Prostate gland (tissue), 2 donors: ENCODE measurements around the gene DNAJC5G. TPM values are rescaled to one million over a fixed set of nuclear protein-coding genes. Genes with fewer than 3 reads are reported as not detected.
A peak's percentile ranks its signal among the peaks of the same experiment; 100 is the strongest.

Experiments used
- DNase-seq: peaks from one replicate; pipeline ENCODE4 v3.0.0-alpha.2; 2019; ENCODE audit warnings: low spot score
- H3K27ac ChIP-seq, 2 donors: fragments of 200-600 bp; sonication (generic); 2 replicates each; pipeline ENCODE4 v1.5.1; 2017 to 2019
- H3K27me3 ChIP-seq: fragments of 200-600 bp; sonication (generic); replicated peaks from 2 replicates; pipeline ENCODE4 v1.5.1; 2019; ENCODE audit not compliant: insufficient read depth
- H3K36me3 ChIP-seq, 2 donors: fragments of 200-600 bp; sonication (generic); 1 replicate in 1 of 2; 2 replicates in 1 of 2; pipeline versions ENCODE4 v1.5.1 to v1.8.1; 2017 to 2019
- H3K4me1 ChIP-seq: fragments of 200-600 bp; sonication (generic); replicated peaks from 2 replicates; pipeline ENCODE4 v1.5.1; 2019
- H3K4me3 ChIP-seq, 2 donors: fragments of 200-600 bp; sonication (generic); 2 replicates each; pipeline ENCODE4 v1.5.1; 2017 to 2019
- H3K9me3 ChIP-seq: fragments of 200-600 bp; sonication (generic); 2 replicates; pipeline ENCODE4 v1.5.1; 2017
- POLR2A ChIP-seq: fragments of 450-650 bp; IDR thresholded peaks from one replicate; pipeline ENCODE4 v1.6.1; 2016; ENCODE audit warnings: antibody characterized with exemption, mild to moderate bottlenecking
- POLR2AphosphoS5 ChIP-seq: sonication (generic); formaldehyde crosslinking; IDR thresholded peaks from one replicate; pipeline ENCODE4 v1.6.1; 2017; ENCODE audit warnings: antibody characterized with exemption
- WGBS: methylation state at CpG from one replicate; pipeline ENCODE4 v1.1.5; 2018; 5-methylcytosine and 5-hydroxymethylcytosine counted together
- intact Hi-C: fragments of 100-400 bp; cut with DNase I; formaldehyde crosslinking; loops from one replicate; pipeline ENCODE4 v1.14.2; 2022
- total RNA-seq, 2 donors: library from RNA; depleted of rRNA; stranded (reverse); fragments of >200 nt; gene quantifications; one replicate each; pipeline ENCODE4 v1.1.0, GENCODE V29; 2016
- TF ChIP-seq, protein P1 (sequence below), 4 experiments: fragments of 200-600 bp in 2 of 4; fragments of 450-650 bp in 2 of 4; sonication (generic) in 2 of 4; IDR thresholded peaks; 1 replicate in 3 of 4; 2 replicates in 1 of 4; pipeline ENCODE4 v1.5.1; 2016 to 2019; ENCODE audit warnings: antibody characterized with exemption in 4 of 4, mild to moderate bottlenecking in 2 of 4, moderate library complexity in 2 of 4

DNAJC5G gene
- total RNA-seq, 2 donors from 2014 or later, result 16.1 TPM; not detected in 1

GRCh38 chr2:27245116-27245515, 30.1 kb upstream of the DNAJC5G start:
- WGBS, result 82% methylated on average over 10 of the region's 10 CpGs
- Histone ChIP-seq H3K9me3 (no peaks in the 10 kb centered on the region), H3K36me3 (peaks cover 0 to 10% of the 10 kb centered on the region in 2 donors), H3K27ac (no peak overlapping the region), H3K4me3 (no peak overlapping the region), H3K27me3 (no peaks in the 10 kb centered on the region), H3K4me1 (peaks cover 11% of the 10 kb centered on the region)
- TF ChIP-seq POLR2A, result no peak
- no peak for TF ChIP-seq POLR2AphosphoS5
- TF ChIP-seq, protein P1, sequence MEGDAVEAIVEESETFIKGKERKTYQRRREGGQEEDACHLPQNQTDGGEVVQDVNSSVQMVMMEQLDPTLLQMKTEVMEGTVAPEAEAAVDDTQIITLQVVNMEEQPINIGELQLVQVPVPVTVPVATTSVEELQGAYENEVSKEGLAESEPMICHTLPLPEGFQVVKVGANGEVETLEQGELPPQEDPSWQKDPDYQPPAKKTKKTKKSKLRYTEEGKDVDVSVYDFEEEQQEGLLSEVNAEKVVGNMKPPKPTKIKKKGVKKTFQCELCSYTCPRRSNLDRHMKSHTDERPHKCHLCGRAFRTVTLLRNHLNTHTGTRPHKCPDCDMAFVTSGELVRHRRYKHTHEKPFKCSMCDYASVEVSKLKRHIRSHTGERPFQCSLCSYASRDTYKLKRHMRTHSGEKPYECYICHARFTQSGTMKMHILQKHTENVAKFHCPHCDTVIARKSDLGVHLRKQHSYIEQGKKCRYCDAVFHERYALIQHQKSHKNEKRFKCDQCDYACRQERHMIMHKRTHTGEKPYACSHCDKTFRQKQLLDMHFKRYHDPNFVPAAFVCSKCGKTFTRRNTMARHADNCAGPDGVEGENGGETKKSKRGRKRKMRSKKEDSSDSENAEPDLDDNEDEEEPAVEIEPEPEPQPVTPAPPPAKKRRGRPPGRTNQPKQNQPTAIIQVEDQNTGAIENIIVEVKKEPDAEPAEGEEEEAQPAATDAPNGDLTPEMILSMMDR (IDR thresholded peaks at IDR 0.05), result no peak
- no peak for DNase-seq
- intact Hi-C loops, result no loop called here

- no peak for DNase-seq
- Histone ChIP-seq H3K4me3 (no peak overlapping the region), H3K36me3 (peaks cover 0 to 10% of the 10 kb centered on the region in 2 donors), H3K27ac (no peak overlapping the region), H3K4me1 (peaks cover 11% of the 10 kb centered on the region), H3K9me3 (no peaks in the 10 kb centered on the region), H3K27me3 (no peaks in the 10 kb centered on the region)
- WGBS, result 79% methylated on average over 4 of the region's 4 CpGs
- TF ChIP-seq POLR2AphosphoS5 (no peak), POLR2A (no peak)
- TF ChIP-seq, protein P1 (IDR thresholded peaks at IDR 0.05), result no peak
- intact Hi-C loops, result no loop called here
These were observed 29.6 kb upstream of the DNAJC5G start for GRCh38 chr2:27245626-27246025.

- H3K4me3 ChIP-seq, result no peak overlapping the region
- H3K4me1 ChIP-seq, result peaks cover 11% of the 10 kb centered on the region
- no peaks in the 10 kb centered on the region for H3K36me3 ChIP-seq
- H3K9me3 ChIP-seq, result no peaks in the 10 kb centered on the region
- intact Hi-C loops, result no loop called here
- no peaks in the 10 kb centered on the region for H3K27me3 ChIP-seq
- no peak overlapping the region for H3K27ac ChIP-seq
- no peak for DNase-seq
- WGBS, result 93% methylated on average over 4 of the region's 4 CpGs
- TF ChIP-seq, protein P1 (IDR thresholded peaks at IDR 0.05), result no peak
- TF ChIP-seq POLR2AphosphoS5 (no peak), POLR2A (no peak)
These were observed 27.3 kb upstream of the DNAJC5G start for GRCh38 chr2:27247893-27248292.

- Histone ChIP-seq H3K27me3 (no peaks in the 10 kb centered on the region), H3K4me3 (no peak overlapping the region), H3K4me1 (peaks cover 11% of the 10 kb centered on the region), H3K36me3 (no peaks in the 10 kb centered on the region), H3K27ac (peak overlapping the region in 1 of 2 donors; percentile 21), H3K9me3 (no peaks in the 10 kb centered on the region)
- TF ChIP-seq POLR2A (no peak), POLR2AphosphoS5 (peak; percentile 12)
- TF ChIP-seq, protein P1 (IDR thresholded peaks at IDR 0.05), result no peak
- WGBS, result 20% methylated on average over 12 of the region's 12 CpGs
- intact Hi-C loops, result no loop called here
- peak; percentile 15 for DNase-seq
These were observed 25.9 kb upstream of the DNAJC5G start for GRCh38 chr2:27249159-27249890.
